ENCODE results near the gene TMEM87B. TPM values are rescaled to one million over a fixed set of nuclear protein-coding genes. Genes with fewer than 3 reads are reported as not detected.

The TMEM87B gene
- total RNA-seq, 1 experiment from 2014 or later = 24.4 TPM

DNA sequence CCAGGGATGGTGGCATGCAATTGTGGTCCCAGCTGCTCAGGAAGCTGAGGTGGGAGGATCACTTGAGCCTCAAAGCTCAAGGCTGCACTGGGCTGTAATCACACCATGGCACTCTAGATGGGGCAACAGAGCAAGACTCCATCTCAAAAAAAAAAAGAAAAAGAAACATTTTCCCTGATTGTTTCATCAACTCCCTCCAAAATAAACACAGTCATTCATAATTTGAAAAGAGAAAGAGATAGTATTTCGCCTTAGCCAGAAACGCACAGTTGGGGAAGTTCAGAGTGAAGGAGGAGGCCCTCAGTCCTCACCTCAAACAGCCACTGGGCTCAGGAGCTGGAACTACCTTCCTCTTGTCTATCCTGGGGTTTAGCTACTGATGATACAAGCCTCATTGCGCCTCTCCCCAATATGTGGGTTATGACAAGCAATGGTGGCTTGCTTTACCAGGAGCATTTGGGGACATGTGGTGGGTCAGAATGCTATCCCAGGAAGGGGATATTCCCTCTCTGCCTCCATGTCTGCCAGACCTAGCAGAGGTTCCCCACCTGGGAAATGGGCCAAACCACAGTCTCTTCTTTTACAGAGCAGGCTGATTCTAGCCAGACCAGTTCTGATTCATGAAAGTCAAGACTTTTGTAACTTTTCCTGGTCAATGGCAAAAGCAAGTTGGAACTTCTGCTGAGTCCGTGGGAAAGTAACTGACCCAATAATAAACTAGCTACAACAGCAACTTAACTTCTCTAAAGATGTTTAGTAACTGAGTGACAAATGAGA, 22.2 kb upstream of the TMEM87B start:
- ChIA-PET CTCF (no interaction called here), POLR2A (ENCODE audit: unreplicated experiment) (interaction anchor here (0.6 kb wide), 1 partner anchor 545 kb away, joined by 5 read pairs; no protein-coding TSS in a partner anchor)
- no peaks in the 10 kb centered on the region for H3K79me2 ChIP-seq (ENCODE audit: low read depth)
- TF ChIP-seq CTCF (conservative IDR thresholded peaks at IDR 0.05) (peak; percentile 48; the same call in 1 of the 2 replicates), EZH2 (IDR thresholded peaks at IDR 0.05; ENCODE audit: low read depth) (no peak)
- H3K4me3 ChIP-seq = 0 out of 2 replicates have a peak overlapping the region, but pooled peaks have one; percentile 9
- no peaks in the 10 kb centered on the region for H4K20me1 ChIP-seq (ENCODE audit: insufficient read depth)
- H3K9me2 ChIP-seq (ENCODE audit: insufficient read depth) = no peaks in the 10 kb centered on the region
- peaks cover 28% of the 10 kb centered on the region for H3F3A ChIP-seq (ENCODE audit: insufficient read depth, low read depth)
- no peaks in the 10 kb centered on the region for H3K27me3 ChIP-seq (ENCODE audit: insufficient read depth, low read depth)
- H3K4me2 ChIP-seq = peak overlapping the region; percentile 57
- intact Hi-C loops (cut with micrococcal nuclease; ENCODE audit: unreplicated experiment) = loop anchor here (1.0 to 5.0 kb wide), 2 partner anchors 8 to 56 kb away; no protein-coding TSS in a partner anchor
- peak; percentile 66 to 92 for DNase-seq
- H3K4me1 ChIP-seq (replicated peaks; ENCODE audit: insufficient read depth) = peaks cover 39% of the 10 kb centered on the region
- H3K36me3 ChIP-seq (ENCODE audit: low read depth) = no peaks in the 10 kb centered on the region
- peak overlapping the region; percentile 79 for H3K27ac ChIP-seq
- H3K9me3 ChIP-seq (ENCODE audit: insufficient read depth, low read depth) = peaks cover 4% of the 10 kb centered on the region; the same call in 1 of the 2 replicates
- no TSS peak for BruUV-seq (replicated peaks)
- H2AFZ ChIP-seq = no peak overlapping the region

- H3K9me3 ChIP-seq (ENCODE audit: insufficient read depth, low read depth) = peaks cover 6% of the 10 kb centered on the region
- no peak overlapping the region for H2AFZ ChIP-seq
- TF ChIP-seq EZH2 (IDR thresholded peaks at IDR 0.05; ENCODE audit: low read depth) = no peak
- TF ChIP-seq CTCF (conservative IDR thresholded peaks at IDR 0.05) = no peak
- CTCF ChIA-PET = no interaction called here
- no peaks in the 10 kb centered on the region for H3K36me3 ChIP-seq (ENCODE audit: low read depth)
- H3K27me3 ChIP-seq (ENCODE audit: insufficient read depth, low read depth) = no peaks in the 10 kb centered on the region
- DNase-seq = peak; percentile 36 to 79
- H3K4me3 ChIP-seq = 0 out of 2 replicates have a peak overlapping the region, but pooled peaks have one; percentile 9
- intact Hi-C loops (cut with micrococcal nuclease; ENCODE audit: unreplicated experiment) = loop anchor here (1.0 to 5.0 kb wide), 2 partner anchors 8 to 56 kb away; no protein-coding TSS in a partner anchor
- BruUV-seq (replicated peaks) = no TSS peak
- H3K27ac ChIP-seq = peak overlapping the region; percentile 79
- H3K4me2 ChIP-seq = peak overlapping the region; percentile 57
- POLR2A ChIA-PET (ENCODE audit: unreplicated experiment) = no interaction called here
- H4K20me1 ChIP-seq (ENCODE audit: insufficient read depth) = no peaks in the 10 kb centered on the region
- no peaks in the 10 kb centered on the region for H3K9me2 ChIP-seq (ENCODE audit: insufficient read depth)
- H3K79me2 ChIP-seq (ENCODE audit: low read depth) = no peaks in the 10 kb centered on the region
- H3K4me1 ChIP-seq (replicated peaks; ENCODE audit: insufficient read depth) = peaks cover 37% of the 10 kb centered on the region
- H3F3A ChIP-seq (ENCODE audit: insufficient read depth, low read depth) = peaks cover 28% of the 10 kb centered on the region
Measured at GRCh38 chr2:112033600-112033999, 21.5 kb upstream of the TMEM87B start.

- H3K4me1 ChIP-seq (replicated peaks; ENCODE audit: insufficient read depth) = peaks cover 29% of the 10 kb centered on the region
- peaks cover 6% of the 10 kb centered on the region for H3K9me3 ChIP-seq (ENCODE audit: insufficient read depth, low read depth)
- H3K4me3 ChIP-seq = no peak overlapping the region
- H3K27me3 ChIP-seq (ENCODE audit: insufficient read depth, low read depth) = no peaks in the 10 kb centered on the region
- H4K20me1 ChIP-seq (ENCODE audit: insufficient read depth) = no peaks in the 10 kb centered on the region
- ChIA-PET POLR2A (ENCODE audit: unreplicated experiment) (no interaction called here), CTCF (interaction anchor here (0.6 kb wide), 1 partner anchor 400 kb away, joined by 3 read pairs; no protein-coding TSS in a partner anchor)
- H3K9me2 ChIP-seq (ENCODE audit: insufficient read depth) = no peaks in the 10 kb centered on the region
- H3K4me2 ChIP-seq = no peak overlapping the region
- no peak for DNase-seq
- TF ChIP-seq EZH2 (IDR thresholded peaks at IDR 0.05; ENCODE audit: low read depth) (no peak), CTCF (conservative IDR thresholded peaks at IDR 0.05) (no peak)
- no peaks in the 10 kb centered on the region for H3K79me2 ChIP-seq (ENCODE audit: low read depth)
- no peak overlapping the region for H2AFZ ChIP-seq
- H3F3A ChIP-seq (ENCODE audit: insufficient read depth, low read depth) = peaks cover 28% of the 10 kb centered on the region
- no peak overlapping the region for H3K27ac ChIP-seq
- no TSS peak for BruUV-seq (replicated peaks)
- intact Hi-C loops (cut with micrococcal nuclease; ENCODE audit: unreplicated experiment) = loop anchor here (5.0 kb wide), 1 partner anchor 58 kb away; no protein-coding TSS in a partner anchor
- no peaks in the 10 kb centered on the region for H3K36me3 ChIP-seq (ENCODE audit: low read depth)
Measured at GRCh38 chr2:112034924-112035323, 20.1 kb upstream of the TMEM87B start.

Data from PC-9 (cell line).